Nucleus accumbens (tissue), 56 donors: Measurements from ENCODE around the gene KLK10.
"Not testable (repeated sequence)": the region's sequence is repeated elsewhere in the genome, so short reads cannot be mapped to it uniquely, and the experiment has no call there.

Source experiments
- DNase-seq, 56 donors: peaks; one replicate each; lab custom pipeline; 2025; lab: John Stamatoyannopoulos, UW

The KLK10 gene

DNA sequence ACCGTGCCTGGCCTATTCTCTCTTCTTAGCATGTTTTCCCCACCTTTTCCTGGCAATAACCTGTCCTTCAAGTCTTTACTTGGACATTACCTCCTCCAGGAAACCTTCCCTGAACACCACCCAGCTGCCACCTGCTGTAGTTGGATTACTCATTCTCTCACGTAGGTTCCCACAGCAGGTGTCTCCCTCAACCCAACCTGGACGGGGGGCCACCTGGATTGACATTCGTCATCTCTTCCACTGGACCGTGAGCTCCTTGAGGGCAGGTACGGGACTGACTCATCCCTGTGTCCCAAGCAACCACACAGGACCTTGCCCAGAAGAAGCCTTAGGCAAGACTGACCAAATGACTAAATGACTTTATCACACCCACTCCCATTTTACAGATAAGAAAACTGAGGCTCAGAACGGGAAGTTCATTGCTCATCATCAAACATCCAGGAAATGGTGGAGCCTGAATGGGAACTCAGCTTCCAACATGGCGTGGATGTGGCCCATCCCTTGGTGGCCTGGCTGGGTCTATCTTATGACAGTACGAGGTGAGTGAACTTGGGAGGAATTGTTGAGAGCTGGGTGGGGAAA lies 46.6 kb downstream of the KLK10 start:
- no peak for DNase-seq

DNA sequence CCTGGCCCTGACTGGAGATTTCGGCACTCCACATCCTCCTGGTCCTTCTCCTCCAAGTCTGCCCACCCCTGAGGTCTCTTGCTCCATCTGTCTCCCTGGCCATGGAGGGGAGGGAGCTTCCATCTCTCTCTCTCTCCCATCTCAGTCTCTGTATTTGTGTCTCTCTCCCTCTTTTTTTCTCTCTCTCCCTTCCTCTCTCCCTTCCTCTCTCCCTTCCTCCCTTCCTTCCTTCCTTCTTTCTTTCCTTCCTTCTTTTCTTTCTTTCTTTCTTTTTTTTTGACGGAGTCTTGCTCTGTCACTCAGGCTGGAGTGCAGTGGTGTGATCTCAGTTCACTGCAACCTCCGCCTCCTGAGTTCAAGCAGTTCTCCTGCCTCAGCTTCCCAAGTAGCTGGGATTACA lies 49.7 kb downstream of the KLK10 start:
- not testable (repeated sequence) for DNase-seq

DNA sequence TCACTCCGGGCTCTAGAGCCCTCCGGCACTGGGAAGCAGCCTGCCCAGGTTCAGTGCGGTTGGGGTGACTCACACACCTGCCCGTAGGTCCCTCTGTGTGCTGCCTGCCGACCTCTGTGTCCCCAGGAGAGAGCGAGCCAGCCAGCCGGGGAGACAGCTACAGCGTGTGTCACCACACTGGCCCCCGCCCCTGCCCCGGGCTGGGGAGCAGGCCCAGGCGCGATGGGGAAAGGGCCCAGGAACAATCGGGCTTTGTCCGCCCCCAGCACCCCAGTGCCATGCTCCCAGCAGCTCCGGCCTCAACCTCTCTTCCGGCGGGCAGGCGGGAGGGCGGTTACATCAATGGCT lies 50.1 kb downstream of the KLK10 start, which contains the start of gene KLK6:
KLK6 (minus strand) TSS at position 179 of the 348 bp plus-strand sequence. CDS start 1,487 bp downstream, outside the sequence.
- DNase-seq = peak in 54 of 56 donors; percentile 17 to 93 (median 81)

DNA sequence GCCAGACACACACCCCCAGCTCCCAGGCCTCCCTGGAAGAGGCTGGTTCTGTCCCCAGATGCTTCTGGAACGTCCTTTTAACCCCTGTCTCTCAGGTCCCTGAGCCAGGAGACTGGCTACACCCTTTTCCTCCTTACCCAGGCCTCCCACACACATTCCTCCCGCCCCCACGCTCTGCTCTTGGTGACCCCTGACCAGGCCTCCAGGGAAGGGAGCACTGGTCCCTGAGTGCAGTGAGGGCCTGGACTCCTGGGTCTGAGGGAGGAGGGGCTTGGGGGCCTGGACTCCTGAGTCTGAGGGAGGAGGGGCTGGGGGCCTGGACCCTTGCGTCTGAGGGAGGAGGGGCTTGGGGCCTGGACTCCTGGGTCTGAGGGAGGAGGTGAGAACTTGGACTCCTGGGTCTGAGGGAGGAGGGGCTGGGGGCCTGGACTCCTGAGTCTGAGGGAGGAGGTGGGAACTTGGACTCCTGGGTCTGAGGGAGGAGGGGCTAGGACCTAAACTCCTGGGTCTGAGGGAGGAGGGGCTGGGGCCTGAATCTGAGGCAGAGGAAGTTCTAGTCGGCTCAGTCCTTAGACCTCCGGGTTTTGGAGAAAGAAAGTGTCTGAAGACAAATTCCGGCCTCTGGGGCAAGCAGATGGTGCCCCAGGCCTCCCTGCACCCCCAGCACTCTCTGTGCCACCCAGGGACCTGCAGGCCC lies 50.6 kb downstream of the KLK10 start:
- peak in 6 of 56 donors; percentile 6 to 49 (median 21) for DNase-seq

DNA sequence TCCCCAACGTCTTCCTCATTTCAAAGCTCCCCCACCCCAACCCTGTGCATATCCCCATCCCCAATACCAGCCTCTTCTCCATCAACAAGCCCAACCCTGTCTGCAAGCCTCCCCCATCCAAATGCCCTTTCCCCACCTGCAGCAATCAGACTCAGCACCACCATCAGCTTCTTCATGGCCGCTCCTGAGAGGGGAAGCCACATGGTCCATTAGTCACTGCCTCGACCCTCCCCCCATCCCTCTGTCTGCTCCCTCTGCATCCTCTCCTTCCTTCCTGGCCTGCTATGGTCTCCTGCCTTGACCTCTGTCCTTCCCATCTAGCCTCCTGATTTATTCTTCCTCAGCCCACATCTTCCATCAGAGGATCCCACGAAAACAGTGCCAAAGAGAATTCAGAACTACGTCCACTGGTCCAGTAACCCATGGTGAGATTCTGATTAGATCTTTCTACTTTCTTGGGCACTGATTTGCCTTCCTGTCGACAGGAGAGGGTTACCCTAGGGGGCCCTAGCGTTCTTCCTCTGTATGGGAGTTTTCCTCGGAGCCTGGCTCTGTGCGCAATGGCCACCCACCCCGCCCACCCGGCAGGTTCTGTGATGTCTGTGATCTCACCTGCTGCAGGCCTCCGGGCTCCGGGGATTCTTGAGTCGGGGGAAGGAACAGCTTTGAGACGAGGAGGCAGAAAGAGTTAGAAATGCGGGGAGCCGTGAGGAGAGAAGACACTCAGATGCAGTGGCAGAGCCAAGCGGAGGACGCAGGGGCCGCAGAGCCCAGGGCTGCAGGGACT lies 51.4 kb downstream of the KLK10 start:
- peak in 15 of 56 donors; percentile 8 to 49 (median 24) for DNase-seq

DNA sequence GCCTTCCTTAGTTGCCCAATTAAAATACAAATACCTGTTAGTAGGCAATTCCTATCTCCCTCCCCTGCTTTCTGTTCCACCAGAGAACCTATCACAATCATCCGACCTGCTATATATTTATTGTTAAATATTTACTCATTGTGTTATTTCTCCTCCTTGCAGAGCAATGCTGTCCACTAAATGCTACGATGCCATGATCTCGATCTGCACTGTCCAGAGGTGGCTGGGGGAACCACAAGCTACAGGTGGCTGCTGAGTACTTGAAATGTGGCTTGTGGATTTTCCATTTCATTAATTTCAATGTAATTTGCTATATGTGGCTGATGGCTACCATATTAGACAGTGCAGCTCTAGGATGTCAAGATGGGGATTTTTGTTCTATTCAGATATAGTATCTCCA lies 55.2 kb downstream of the KLK10 start:
- no peak for DNase-seq

DNA sequence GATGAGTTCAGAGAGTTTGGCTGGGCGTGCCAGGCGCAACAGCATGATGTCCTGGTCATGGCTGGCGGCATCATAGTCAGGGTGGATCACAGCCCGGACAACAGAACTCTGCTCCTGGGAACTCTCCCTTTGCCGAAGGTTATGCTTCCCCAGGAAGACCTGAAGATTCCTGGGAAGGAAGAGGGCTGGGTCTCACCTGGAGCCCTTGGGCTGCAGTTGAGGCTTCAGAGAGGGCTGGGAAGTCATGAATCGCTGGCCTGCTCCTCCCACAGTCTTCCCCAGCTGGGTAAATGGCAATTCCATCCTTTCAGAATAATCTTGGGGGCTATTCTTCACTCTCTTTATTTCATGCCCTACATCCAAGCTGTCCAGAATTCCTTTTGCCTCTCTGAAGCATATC lies 56.1 kb downstream of the KLK10 start:
- no peak for DNase-seq
